Keratinocyte (primary cell): Measurements from ENCODE around the gene MOSMO. TPM values are rescaled to one million over a fixed set of nuclear protein-coding genes. Genes with fewer than 3 reads are reported as not detected.

Experiments
- DNase-seq: peaks from one replicate; pipeline ENCODE4 v3.0.0-alpha.2; 2011; ENCODE audit warnings: low read depth, missing footprints, low spot score
- FAIRE-seq: peaks from 2 replicates; lab custom pipeline; 2011; peaks lifted over from hg19 to GRCh38; lab: Jason Lieb, UNC
- H2AFZ ChIP-seq: 2 replicates; pipeline ENCODE4 v1.6.0; 2012; ENCODE audit warnings: low read length, control low read depth, inconsistent platforms; ENCODE audit not compliant: control insufficient read depth
- H3K27ac ChIP-seq: 2 replicates; pipeline ENCODE4 v1.5.1; 2011; ENCODE audit warnings: low read length; ENCODE audit not compliant: control insufficient read depth, insufficient read depth
- H3K27me3 ChIP-seq: 3 replicates; pipeline ENCODE4 v1.6.0; 2011; ENCODE audit warnings: low read length; ENCODE audit not compliant: control insufficient read depth, insufficient read depth; ENCODE audit errors: extremely low read depth
- H3K36me3 ChIP-seq, 2 experiments: 2 replicates in 1 of 2; 3 replicates in 1 of 2; pipeline ENCODE4 v1.5.1; 2011; ENCODE audit warnings: low read length in 2 of 2, mild to moderate bottlenecking in 1 of 2; ENCODE audit not compliant: control insufficient read depth in 2 of 2, insufficient read depth in 2 of 2; ENCODE audit errors: extremely low read depth in 1 of 2
- H3K4me1 ChIP-seq: 3 replicates; pipeline ENCODE4 v1.5.1; 2011; ENCODE audit warnings: low read length; ENCODE audit not compliant: control insufficient read depth, insufficient read depth; ENCODE audit errors: extremely low read depth
- H3K4me2 ChIP-seq: 3 replicates; pipeline ENCODE4 v1.6.0; 2011; ENCODE audit warnings: low read depth, low read length; ENCODE audit not compliant: control insufficient read depth, insufficient read depth; ENCODE audit errors: extremely low read depth
- H3K4me3 ChIP-seq, 3 experiments: fragments of 200-600 bp in 1 of 3; sonication (generic) in 1 of 3; 2 replicates in 2 of 3; 3 replicates in 1 of 3; pipeline ENCODE4 v1.5.1; 2011 to 2016; ENCODE audit warnings: low read length in 3 of 3, mild to moderate bottlenecking in 3 of 3, control low read depth in 2 of 3, inconsistent platforms in 1 of 3, low read depth in 1 of 3, mixed read lengths in 1 of 3, mixed run types in 1 of 3, moderate library complexity in 1 of 3; ENCODE audit not compliant: control insufficient read depth in 2 of 3, insufficient read depth in 2 of 3; ENCODE audit errors: extremely low read depth in 1 of 3
- H3K79me2 ChIP-seq: 2 replicates; pipeline ENCODE4 v1.6.0; 2012; ENCODE audit warnings: low read length; ENCODE audit not compliant: control insufficient read depth, insufficient read depth
- H3K9ac ChIP-seq: 3 replicates; pipeline ENCODE4 v1.6.0; 2011; ENCODE audit warnings: low read length; ENCODE audit not compliant: control insufficient read depth, insufficient read depth; ENCODE audit errors: extremely low read depth
- H3K9me1 ChIP-seq: 3 replicates; pipeline ENCODE4 v1.6.0; 2011; ENCODE audit warnings: low read length; ENCODE audit not compliant: control insufficient read depth, insufficient read depth; ENCODE audit errors: extremely low read depth
- H3K9me3 ChIP-seq: 2 replicates; pipeline ENCODE4 v1.5.1; 2012; ENCODE audit warnings: low read depth, low read length; ENCODE audit not compliant: control insufficient read depth
- H4K20me1 ChIP-seq: 3 replicates; pipeline ENCODE4 v1.6.0; 2011; ENCODE audit warnings: low read length; ENCODE audit not compliant: control insufficient read depth, insufficient read depth; ENCODE audit errors: extremely low read depth
- CTCF ChIP-seq, 3 experiments: IDR thresholded peaks in 1 of 3; conservative IDR thresholded peaks in 1 of 3; optimal IDR thresholded peaks in 1 of 3; 2 replicates in 2 of 3; 3 replicates in 1 of 3; pipeline versions ENCODE3 to v1.5.1; 2011; ENCODE audit warnings: low read length in 3 of 3, mild to moderate bottlenecking in 3 of 3, moderate library complexity in 2 of 3, control low read depth in 1 of 3, inconsistent platforms in 1 of 3; ENCODE audit not compliant: insufficient read depth in 2 of 3; ENCODE audit errors: extremely low read depth in 1 of 3
- EZH2 ChIP-seq: IDR thresholded peaks from one replicate; pipeline ENCODE4 v1.6.1; 2012; ENCODE audit warnings: inconsistent platforms, mild to moderate bottlenecking, low read length, moderate library complexity
- dilution Hi-C: fragments of 300-500 bp; cut with MboI; formaldehyde crosslinking; loops from one replicate; pipeline ENCODE4 v1.7.0; 2020; ENCODE audit warnings: low sequenced_read_pairs; ENCODE audit not compliant: extremely low pct_ligation_motif_present
- polyA plus RNA-seq, 5 experiments: library from polyadenylated mRNA; depleted of rRNA in 3 of 5; stranded (reverse) in 3 of 5; stranded (forward) in 1 of 5; unstranded in 1 of 5; fragments of >200 nt; gene quantifications; 1 replicate in 1 of 5; 2 replicates in 3 of 5; 3 replicates in 1 of 5; pipeline versions ENCODE4 v1.2.1 to v1.2.3, GENCODE V29; 2011 to 2012; ENCODE audit warnings: missing spikeins in 2 of 5, low read depth in 1 of 5, low replicate concordance in 1 of 5

MOSMO gene
- polyA plus RNA-seq, 1 donor (not counting 4 experiments of a cell fraction or from before 2014, with no cell fraction given), result 26.2 TPM

GRCh38 chr16:22055881-22056280 lies 48.0 kb downstream of the MOSMO start:
- TF ChIP-seq EZH2 (no peak), CTCF (optimal IDR thresholded peaks at IDR 0.05 in 1 of 3, IDR thresholded peaks at IDR 0.05 in 1 of 3, conservative IDR thresholded peaks at IDR 0.05 in 1 of 3; ENCODE audit: extremely low read depth in 1 of 3, insufficient read depth in 2 of 3, low read length in 3 of 3) (peak; percentile 40 to 44 (median 42))
- Histone ChIP-seq H3K79me2 (peaks cover 69% of the 10 kb centered on the region), H3K4me1 (peaks cover 12% of the 10 kb centered on the region), H3K9me3 (no peaks in the 10 kb centered on the region), H3K36me3 (peaks cover 1 to 6% of the 10 kb centered on the region in 2 experiments), H3K4me2 (no peak overlapping the region), H3K27me3 (no peaks in the 10 kb centered on the region), H3K9me1 (no peaks in the 10 kb centered on the region), H3K4me3 (no peak overlapping the region), H3K27ac (no peak overlapping the region), H3K9ac (no peak overlapping the region), H2AFZ (no peak overlapping the region), H4K20me1 (peaks cover 2% of the 10 kb centered on the region)
- DNase-seq (no peak), FAIRE-seq (no peak)
- dilution Hi-C loops, result no loop called here

- Histone ChIP-seq H3K4me3 (no peak overlapping the region), H3K79me2 (peaks cover 64% of the 10 kb centered on the region), H3K9me1 (no peaks in the 10 kb centered on the region), H4K20me1 (no peaks in the 10 kb centered on the region), H3K36me3 (no peaks in the 10 kb centered on the region), H3K9me3 (no peaks in the 10 kb centered on the region), H3K9ac (no peak overlapping the region), H2AFZ (no peak overlapping the region), H3K4me1 (peaks cover 42% of the 10 kb centered on the region), H3K4me2 (no peak overlapping the region), H3K27ac (no peak overlapping the region), H3K27me3 (no peaks in the 10 kb centered on the region)
- dilution Hi-C loops, result no loop called here
- DNase-seq, result no peak
- TF ChIP-seq EZH2, result no peak
- TF ChIP-seq CTCF (optimal IDR thresholded peaks at IDR 0.05 in 1 of 3, IDR thresholded peaks at IDR 0.05 in 1 of 3, conservative IDR thresholded peaks at IDR 0.05 in 1 of 3; ENCODE audit: extremely low read depth in 1 of 3, insufficient read depth in 2 of 3, low read length in 3 of 3), result no peak
- no peak for FAIRE-seq
These were observed 56.1 kb downstream of the MOSMO start for GRCh38 chr16:22063888-22064467.
